ENCODE data around the gene TAS2R10. TPM values are rescaled to one million over a fixed set of nuclear protein-coding genes. Genes with fewer than 3 reads are reported as not detected.

The TAS2R10 gene
- total and polyA plus RNA-seq, 2 of the 8 experiments (the other 6 are each of a cell fraction or from before 2014, with no cell fraction given), result 0.08 TPM; not detected in 1

GRCh38 chr12:10811883-10812536, 14.1 kb downstream of the TAS2R10 start:
- H4K91ac ChIP-seq (replicated peaks; ENCODE audit: insufficient read length, low read length), result no peak overlapping the region
- H2AK5ac ChIP-seq (ENCODE audit: low read depth, low read length), result no peak overlapping the region
- no peak overlapping the region for H2BK15ac ChIP-seq (ENCODE audit: low read length)
- H3K36me3 ChIP-seq (ENCODE audit: control insufficient read depth in 2 of 4, insufficient read depth in 4 of 4, low read length in 3 of 4), result no peaks in the 10 kb centered on the region
- no peak overlapping the region for H3K23ac ChIP-seq (ENCODE audit: insufficient read length)
- H2BK120ac ChIP-seq (replicated peaks; ENCODE audit: low read depth, low read length), result no peak overlapping the region
- no peak overlapping the region for H4K5ac ChIP-seq (ENCODE audit: insufficient read length, low read depth, low read length)
- ChIA-PET POLR2A (ENCODE audit: partially characterized antibody) (interaction anchor here (0.9 kb wide), 1 partner anchor 359 kb away, joined by 3 read pairs; no protein-coding TSS in a partner anchor), CTCF (ENCODE audit: partially characterized antibody) (interaction anchor here (0.6 to 1.0 kb wide), 2 partner anchors 10 to 41 kb away, joined by 3 read pairs; no protein-coding TSS in a partner anchor)
- no peak overlapping the region for H3K18ac ChIP-seq (ENCODE audit: extremely low read depth, low read length)
- no peak overlapping the region for H2BK5ac ChIP-seq (ENCODE audit: low read depth, low read length)
- H3K4me3 ChIP-seq (ENCODE audit: extremely low read depth in 1 of 4, insufficient read depth in 2 of 4, low read depth in 3 of 4, low read length in 4 of 4), result no peak overlapping the region
- peaks cover 0 to 1% (median 0%) of the 10 kb centered on the region in 4 experiments; a peak in 1 of 7 replicates for H3K27me3 ChIP-seq (replicated peaks in 1 of 4; ENCODE audit: control insufficient read depth in 3 of 4, extremely low read depth in 1 of 4, insufficient read depth in 3 of 4, low read length in 3 of 4)
- H4K20me1 ChIP-seq (replicated peaks in 1 of 2; ENCODE audit: control insufficient read depth in 1 of 2, insufficient read depth in 2 of 2, low read length in 2 of 2), result no peaks in the 10 kb centered on the region
- H2AFZ ChIP-seq (ENCODE audit: low read length), result no peak overlapping the region
- no peaks in the 10 kb centered on the region for H3K23me2 ChIP-seq (ENCODE audit: low read depth, low read length)
- no peak overlapping the region for H3K14ac ChIP-seq (ENCODE audit: insufficient read length)
- no peak overlapping the region for H3K4me2 ChIP-seq (ENCODE audit: insufficient read depth in 1 of 2, low read depth in 2 of 2, low read length in 2 of 2)
- H3K27ac ChIP-seq (ENCODE audit: low read depth, low read length), result no peak overlapping the region
- H2BK20ac ChIP-seq (ENCODE audit: low read length), result no peak overlapping the region
- H3K4ac ChIP-seq (replicated peaks; ENCODE audit: insufficient read length, low read depth, low read length), result no peak overlapping the region
- no peak overlapping the region for H3K9ac ChIP-seq (replicated peaks in 1 of 4; ENCODE audit: extremely low read depth in 1 of 4, low read depth in 3 of 4, low read length in 3 of 4)
- H3K4me1 ChIP-seq (replicated peaks in 1 of 4; ENCODE audit: control insufficient read depth in 3 of 4, insufficient read depth in 4 of 4, low read length in 3 of 4), result no peaks in the 10 kb centered on the region
- no peak overlapping the region for H3K56ac ChIP-seq (replicated peaks; ENCODE audit: insufficient read length, low read depth, low read length)
- H3K79me2 ChIP-seq (ENCODE audit: control insufficient read depth in 1 of 2, insufficient read depth in 2 of 2, low read length in 2 of 2), result no peaks in the 10 kb centered on the region
- no peak for DNase-seq (ENCODE audit: low read depth in 1 of 2, low spot score in 2 of 2)
- no peak for FAIRE-seq
- H4K8ac ChIP-seq (ENCODE audit: extremely low read depth, insufficient read depth, low read length), result no peak overlapping the region
- H3K79me1 ChIP-seq (ENCODE audit: low read depth, low read length), result no peaks in the 10 kb centered on the region
- 89% methylated on average over 3 of the region's 3 CpGs; no CpG with 5 or more reads in 1 of the 2 experiments for WGBS, 2 experiments (ENCODE audit: extremely low coverage in 1 of 2, insufficient coverage in 1 of 2, insufficient read length in 1 of 2, insufficient replicate concordance in 2 of 2, low coverage in 1 of 2, low lambda C conversion rate in 2 of 2, missing lambda C conversion rate in 1 of 2)
- H2BK12ac ChIP-seq (ENCODE audit: low read depth, low read length), result no peak overlapping the region
- H3K9me3 ChIP-seq (ENCODE audit: insufficient read depth in 2 of 2, low read depth in 1 of 2, low read length in 1 of 2), result no peaks in the 10 kb centered on the region
- TF ChIP-seq CTBP2 (IDR thresholded peaks at IDR 0.05; ENCODE audit: borderline replicate concordance, insufficient read depth, insufficient read length, low read length), result no peak
- no peak for TF ChIP-seq RAD21 (IDR thresholded peaks at IDR 0.05 in 1 of 2, conservative IDR thresholded peaks at IDR 0.05 in 1 of 2; ENCODE audit: low read depth in 2 of 2, low read length in 2 of 2)
- no peak for TF ChIP-seq EP300 (IDR thresholded peaks at IDR 0.05; ENCODE audit: borderline replicate concordance in 1 of 2, low read depth in 2 of 2, low read length in 2 of 2)
- TF ChIP-seq NANOG (IDR thresholded peaks at IDR 0.05; ENCODE audit: insufficient read depth, low read depth, low read length, poor library complexity, severe bottlenecking), result no peak
- no peak for TF ChIP-seq KDM1A (IDR thresholded peaks at IDR 0.05; ENCODE audit: borderline replicate concordance, low read length)
- TF ChIP-seq SAP30 (IDR thresholded peaks at IDR 0.05; ENCODE audit: insufficient read depth, insufficient replicate concordance, low read length), result no peak
- no peak for TF ChIP-seq SUZ12 (IDR thresholded peaks at IDR 0.05; ENCODE audit: low read length)
- no peak for TF ChIP-seq ASH2L (IDR thresholded peaks at IDR 0.05; ENCODE audit: low read length)
- TF ChIP-seq RBBP5 (IDR thresholded peaks at IDR 0.05; ENCODE audit: borderline replicate concordance, low read depth, low read length), result no peak
- no peak for TF ChIP-seq BACH1 (IDR thresholded peaks at IDR 0.05; ENCODE audit: low read length)
- TF ChIP-seq BCL11A (IDR thresholded peaks at IDR 0.05; ENCODE audit: low read depth in 2 of 2, low read length in 2 of 2), result no peak

All from H1 (cell line).